GM12878 (cell line): Measurements from ENCODE around the gene RALGAPA2. TPM values are rescaled to one million over a fixed set of nuclear protein-coding genes. Genes with fewer than 3 reads are reported as not detected.

Experiments
- ATAC-seq: fragments of 200-7000 bp; cut with Tn5 transposase; 3 replicates; pipeline ENCODE4 v1.9.1; 2020; ENCODE audit warnings: mild to moderate bottlenecking, moderate library complexity
- BruUV-seq: library from RNA; stranded (reverse); fragments of 400-500 nt; replicated peaks from 2 replicates; lab custom pipeline; 2021; lab: Mats Ljungman, UMichigan
- CTCF ChIA-PET: fragments of 300-600 bp; sonication (Branson Sonifier 250); formaldehyde crosslinking; extraction: SDS; loops from one replicate; lab custom pipeline; 2021; ENCODE audit warnings: inconsistent platforms; lab: Yijun Ruan, JAX
- POLR2A ChIA-PET: fragments of 350-600 bp; formaldehyde crosslinking; extraction: SDS; loops from one replicate; lab custom pipeline; 2021; ENCODE audit warnings: inconsistent platforms; lab: Charles Lee
- RAD21 ChIA-PET: fragments of 300-600 bp; sonication (Branson Sonifier 250); formaldehyde crosslinking; loops from one replicate; lab custom pipeline; 2023; ENCODE audit warnings: antibody characterized with exemption; ENCODE audit not compliant: unreplicated experiment; lab: Charles Lee
- SMC1A ChIA-PET: fragments of 300-600 bp; sonication (Branson Sonifier 250); formaldehyde crosslinking; loops from one replicate; lab custom pipeline; 2023; ENCODE audit not compliant: unreplicated experiment, uncharacterized antibody; lab: Charles Lee
- DNase-seq: peaks from one replicate; pipeline ENCODE4 v3.0.0-alpha.2; 2011; ENCODE audit warnings: low read depth, low spot score
- FAIRE-seq: peaks from 3 replicates; lab custom pipeline; 2011; peaks lifted over from hg19 to GRCh38; lab: Jason Lieb, UNC
- H2AFZ ChIP-seq: 2 replicates; pipeline ENCODE4 v1.6.0; 2011; ENCODE audit warnings: low read depth, low read length, control low read depth; ENCODE audit not compliant: control insufficient read depth
- H3K27ac ChIP-seq: 2 replicates; pipeline ENCODE4 v1.5.1; 2011; ENCODE audit warnings: control low read depth; ENCODE audit not compliant: control insufficient read depth, insufficient read depth
- H3K27me3 ChIP-seq, 2 experiments: replicated peaks in 1 of 2; 2 replicates each; pipeline versions ENCODE4 v1.6.0 to v1.6.1; 2011; ENCODE audit warnings: low read length in 1 of 2; ENCODE audit not compliant: control insufficient read depth in 2 of 2, insufficient read depth in 2 of 2
- H3K36me3 ChIP-seq, 2 experiments: 2 replicates each; pipeline ENCODE4 v1.5.1; 2011; ENCODE audit warnings: low read length in 1 of 2; ENCODE audit not compliant: control insufficient read depth in 2 of 2, insufficient read depth in 2 of 2
- H3K4me1 ChIP-seq: 2 replicates; pipeline ENCODE4 v1.6.1; 2011; ENCODE audit warnings: mild to moderate bottlenecking, low read length, moderate library complexity, mixed read lengths; ENCODE audit not compliant: control insufficient read depth, insufficient read depth
- H3K4me2 ChIP-seq: 2 replicates; pipeline ENCODE4 v1.6.0; 2011; ENCODE audit warnings: control low read depth; ENCODE audit not compliant: control insufficient read depth, insufficient read depth
- H3K4me3 ChIP-seq: fragments of 200-600 bp; sonication (generic); 2 replicates; pipeline ENCODE4 v1.5.1; 2016
- H3K79me2 ChIP-seq: 2 replicates; pipeline ENCODE4 v1.6.0; 2011; ENCODE audit warnings: low read length; ENCODE audit not compliant: control insufficient read depth, insufficient read depth
- H3K9ac ChIP-seq: 2 replicates; pipeline ENCODE4 v1.8.0; 2011; ENCODE audit warnings: low read length, control low read depth, mixed read lengths; ENCODE audit not compliant: control insufficient read depth, insufficient read depth
- H3K9me3 ChIP-seq: replicated peaks from 3 replicates; pipeline ENCODE4 v1.5.1; 2011; ENCODE audit warnings: mild to moderate bottlenecking, low read length; ENCODE audit not compliant: control insufficient read depth, insufficient read depth
- H4K20me1 ChIP-seq: 2 replicates; pipeline ENCODE4 v1.6.0; 2011; ENCODE audit not compliant: control insufficient read depth, insufficient read depth
- CHD4 ChIP-seq: fragments of 200-600 bp; sonication (generic); IDR thresholded peaks from 2 replicates; pipeline ENCODE4 v1.6.1; 2016; ENCODE audit warnings: mild to moderate bottlenecking
- CREB1 ChIP-seq: IDR thresholded peaks from 2 replicates; pipeline ENCODE4 v1.6.1; 2012; ENCODE audit warnings: low read depth, mild to moderate bottlenecking, inconsistent platforms
- EGR1 ChIP-seq, 2 experiments: IDR thresholded peaks; 1 replicate in 1 of 2; 2 replicates in 1 of 2; pipeline ENCODE4 v1.6.1; 2011 to 2012; ENCODE audit warnings: low read depth in 2 of 2, low read length in 2 of 2, borderline replicate concordance in 1 of 2, mild to moderate bottlenecking in 1 of 2, moderate library complexity in 1 of 2
- FOS ChIP-seq: IDR thresholded peaks from 3 replicates; pipeline ENCODE4 v1.6.1; 2011; ENCODE audit warnings: borderline replicate concordance; ENCODE audit not compliant: insufficient read length; ENCODE audit errors: extremely low read depth
- HDAC2 ChIP-seq: fragments of 200-600 bp; sonication (generic); IDR thresholded peaks from 2 replicates; pipeline ENCODE4 v1.6.1; 2017
- HDGF ChIP-seq: fragments of 450-650 bp; IDR thresholded peaks from 2 replicates; pipeline ENCODE4 v1.6.1; 2016; ENCODE audit warnings: antibody characterized with exemption
- IKZF2 ChIP-seq, 2 experiments: fragments of 450-650 bp; IDR thresholded peaks; 2 replicates each; pipeline ENCODE4 v1.6.1; 2017; ENCODE audit warnings: mild to moderate bottlenecking in 2 of 2, moderate library complexity in 2 of 2
- IRF3 ChIP-seq: fragments of 450-650 bp; IDR thresholded peaks from 2 replicates; pipeline ENCODE4 v1.6.1; 2014; ENCODE audit warnings: mild to moderate bottlenecking
- IRF4 ChIP-seq: IDR thresholded peaks from 2 replicates; pipeline ENCODE4 v1.6.1; 2011; ENCODE audit warnings: low read depth, low read length
- POLR2AphosphoS2 ChIP-seq: IDR thresholded peaks from 2 replicates; pipeline ENCODE4 v1.6.1; 2011; ENCODE audit warnings: low read depth, mild to moderate bottlenecking, low read length, improper control_type of control experiment, moderate library complexity
- POU2F2 ChIP-seq: IDR thresholded peaks from 3 replicates; pipeline ENCODE4 v1.6.1; 2011; ENCODE audit warnings: low read depth, mild to moderate bottlenecking, low read length, borderline replicate concordance
- RCOR1 ChIP-seq: conservative IDR thresholded peaks from 2 replicates; pipeline ENCODE4 v1.6.1; 2012; ENCODE audit warnings: low read depth, low read length, improper control_type of control experiment
- TAF1 ChIP-seq: IDR thresholded peaks from 2 replicates; pipeline ENCODE4 v1.6.1; 2011; ENCODE audit warnings: mild to moderate bottlenecking, low read depth, low read length, borderline replicate concordance
- TCF7 ChIP-seq: IDR thresholded peaks from 2 replicates; pipeline ENCODE4 v1.6.1; 2014; ENCODE audit warnings: antibody characterized with exemption, borderline replicate concordance
- ZBED1 ChIP-seq: IDR thresholded peaks from 2 replicates; pipeline ENCODE4 v1.6.1; 2016; ENCODE audit warnings: borderline replicate concordance
- ZNF207 ChIP-seq: fragments of 450-650 bp; IDR thresholded peaks from 2 replicates; pipeline ENCODE4 v1.6.1; 2014; ENCODE audit warnings: antibody characterized with exemption, mild to moderate bottlenecking, borderline replicate concordance
- ZNF24 ChIP-seq: fragments of 450-650 bp; IDR thresholded peaks from 2 replicates; pipeline ENCODE4 v1.6.1; 2017; ENCODE audit warnings: antibody characterized with exemption, mild to moderate bottlenecking
- ZNF274 ChIP-seq: IDR thresholded peaks from one replicate; pipeline ENCODE4 v1.8.0; 2011; ENCODE audit not compliant: insufficient read length, insufficient read depth
- ZNF622 ChIP-seq: fragments of 450-650 bp; IDR thresholded peaks from 2 replicates; pipeline ENCODE4 v1.6.1; 2017; ENCODE audit warnings: mild to moderate bottlenecking, inconsistent platforms
- ZZZ3 ChIP-seq: IDR thresholded peaks from 2 replicates; pipeline ENCODE4 v1.6.1; 2011; ENCODE audit warnings: low read depth; ENCODE audit not compliant: control insufficient read depth, insufficient read length
- WGBS: methylation state at CpG from one replicate; pipeline ENCODE4 v1.1.6; 2016; ENCODE audit warnings: low lambda C conversion rate; ENCODE audit not compliant: insufficient replicate concordance, insufficient coverage; ENCODE audit errors: missing lambda C conversion rate; 5-methylcytosine and 5-hydroxymethylcytosine counted together
- in situ Hi-C: fragments of 300-500 bp; cut with MboI; formaldehyde crosslinking; loops from 9 replicates; pipeline ENCODE4 v1.14.3; 2018; ENCODE audit warnings: mixed read lengths
- intact Hi-C: fragments of 100-400 bp; cut with micrococcal nuclease; formaldehyde crosslinking; loops from one replicate; pipeline ENCODE4 v1.14.2; 2022; ENCODE audit not compliant: unreplicated experiment
- polyA plus RNA-seq, 11 experiments: library from polyadenylated mRNA; depleted of rRNA in 4 of 11; unstranded in 6 of 11; stranded (reverse) in 5 of 11; fragments of >200 nt; fragmentation: Nextera tagmentation in 4 of 11; fragmentation: Illumina TruSeq in 1 of 11; extraction: Ambion mirVana in 4 of 11; extraction: Trizol in 1 of 11; gene quantifications; 1 replicate in 1 of 11; 2 replicates in 10 of 11; pipeline versions ENCODE4 v1.2.1 to v1.2.3, GENCODE V29; 2011 to 2016; ENCODE audit warnings: inconsistent platforms in 2 of 11, missing spikeins in 2 of 11, low read depth in 1 of 11
- total RNA-seq, 4 experiments: library from RNA; depleted of rRNA in 3 of 4; stranded (reverse); fragments of >200 nt in 3 of 4; fragmentation: Illumina TruSeq in 1 of 4; extraction: Trizol in 1 of 4; gene quantifications; 2 replicates each; pipeline versions ENCODE4 v1.2.1 to v1.2.3, GENCODE V29; 2013 to 2021

RALGAPA2 gene
- total and polyA plus RNA-seq, 10 of the 15 experiments (the other 5 are each of a cell fraction or from before 2014, with no cell fraction given): 2.9 to 29.4 (median 19.6) TPM

GRCh38 chr20:20487811-20488210, 224.6 kb downstream of the RALGAPA2 start:
- Histone ChIP-seq H3K79me2 (no peaks in the 10 kb centered on the region), H3K4me3 (no peak overlapping the region), H2AFZ (no peak overlapping the region), H3K36me3 (peaks cover 0 to 6% of the 10 kb centered on the region in 2 experiments; a peak in 1 of 4 replicates), H4K20me1 (no peaks in the 10 kb centered on the region), H3K4me1 (peaks cover 32% of the 10 kb centered on the region), H3K9me3 (no peaks in the 10 kb centered on the region), H3K27me3 (no peaks in the 10 kb centered on the region), H3K27ac (peak overlapping the region; percentile 70; the same call in 1 of the 2 replicates), H3K4me2 (no peak overlapping the region), H3K9ac (no peak overlapping the region)
- 100% methylated on average over 5 of the region's 5 CpGs for WGBS
- no peak for FAIRE-seq
- in situ Hi-C loops (no loop called here), intact Hi-C loops (loop anchor here (10.0 kb wide), 1 partner anchor 123 kb away; the partner anchor contains the start of gene INSM1)
- ChIA-PET SMC1A (interaction anchor here (0.6 to 6.1 kb wide), 9 partner anchors 11 to 74 kb away, joined by 3 to 40 read pairs (median 6); no protein-coding TSS in a partner anchor), RAD21 (interaction anchor here (1.2 kb wide), 1 partner anchor 24 kb away, joined by 3 read pairs; no protein-coding TSS in a partner anchor), POLR2A (interaction anchor here (0.6 kb wide), 3 partner anchors 155 to 417 kb away, joined by 4 to 7 read pairs (median 4); no protein-coding TSS in a partner anchor), CTCF (interaction anchor here (1.0 kb wide), 3 partner anchors 8 to 22 kb away, joined by 3 to 5 read pairs (median 3); no protein-coding TSS in a partner anchor)
- no peak for TF ChIP-seq ZBED1
- no peak for TF ChIP-seq ZNF207
- TF ChIP-seq HDAC2: no peak
- TF ChIP-seq CHD4: no peak
- no peak for TF ChIP-seq POLR2AphosphoS2
- no peak for TF ChIP-seq ZNF622
- TF ChIP-seq ZNF274: no peak
- no peak for TF ChIP-seq EGR1 (IDR thresholded peaks at IDR 0.05; ENCODE audit: borderline replicate concordance in 1 of 2, low read depth in 2 of 2, low read length in 2 of 2)
- TF ChIP-seq TAF1: no peak
- no peak for TF ChIP-seq FOS
- TF ChIP-seq HDGF: no peak
- TF ChIP-seq POU2F2: no peak
- TF ChIP-seq ZNF24: no peak
- no peak for TF ChIP-seq IRF4
- no peak for TF ChIP-seq CREB1
- no peak for TF ChIP-seq TCF7
- TF ChIP-seq RCOR1: no peak
- TF ChIP-seq ZZZ3: no peak
- no peak for TF ChIP-seq IRF3
- no peak for TF ChIP-seq IKZF2 (IDR thresholded peaks at IDR 0.05)
- no peak for DNase-seq
- no TSS peak for BruUV-seq
- ATAC-seq: no peak
